SHP77 treated with DMSO at 0.1 percent for 48 hours (cell line): ENCODE results near the gene DOLK.

Experiments
- DNase-seq: peaks from one replicate; lab custom pipeline; 2025; lab: John Stamatoyannopoulos, UW

Gene DOLK

DNA sequence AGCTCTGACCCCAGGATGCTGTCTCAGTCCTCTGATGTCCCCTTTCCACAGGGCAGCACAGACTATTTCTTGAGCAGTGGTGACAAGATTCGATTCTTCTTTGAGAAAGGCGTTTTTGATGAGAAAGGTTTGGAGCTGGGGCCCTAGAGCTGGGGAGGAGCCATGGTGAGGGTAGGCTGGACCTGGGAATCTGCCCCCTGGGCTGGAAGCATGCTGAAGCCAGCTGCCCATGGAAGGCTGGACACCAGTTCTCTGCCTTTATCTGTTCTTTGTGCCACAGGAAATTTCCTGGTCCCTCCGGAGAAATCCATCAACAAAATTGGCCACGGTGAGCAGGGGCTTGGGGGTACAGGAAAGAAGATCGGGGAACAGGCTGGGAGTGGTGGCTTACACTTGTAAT, 13.7 kb downstream of the DOLK start:
- DNase-seq, result no peak

DNA sequence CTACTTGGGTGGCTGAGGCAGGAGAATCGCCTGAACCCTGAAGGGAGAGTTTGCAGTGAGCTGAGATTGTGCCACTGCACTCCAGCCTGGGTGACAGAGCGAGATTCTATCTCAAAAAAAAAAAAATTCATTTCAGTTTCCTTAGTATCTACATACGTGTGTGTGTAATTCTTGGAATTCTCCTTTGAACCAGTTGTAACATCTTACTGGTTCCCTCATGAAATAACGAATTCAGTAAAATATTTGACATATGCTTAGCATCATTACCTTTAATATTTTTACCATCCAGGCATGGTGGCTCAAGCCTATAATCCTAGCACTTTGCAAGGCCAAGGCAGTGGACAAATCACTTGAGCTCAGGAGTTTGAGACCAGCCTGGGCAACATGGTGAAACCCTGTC, 17.8 kb downstream of the DOLK start:
- DNase-seq, result no peak

- DNase-seq, result no peak
Measured at GRCh38 chr9:128928624-128929023, 18.8 kb downstream of the DOLK start.

- DNase-seq, result no peak
Measured at GRCh38 chr9:128927731-128928411, 19.5 kb downstream of the DOLK start.

GRCh38 chr9:128923493-128923883, 23.9 kb downstream of the DOLK start:
- DNase-seq, result no peak

DNA sequence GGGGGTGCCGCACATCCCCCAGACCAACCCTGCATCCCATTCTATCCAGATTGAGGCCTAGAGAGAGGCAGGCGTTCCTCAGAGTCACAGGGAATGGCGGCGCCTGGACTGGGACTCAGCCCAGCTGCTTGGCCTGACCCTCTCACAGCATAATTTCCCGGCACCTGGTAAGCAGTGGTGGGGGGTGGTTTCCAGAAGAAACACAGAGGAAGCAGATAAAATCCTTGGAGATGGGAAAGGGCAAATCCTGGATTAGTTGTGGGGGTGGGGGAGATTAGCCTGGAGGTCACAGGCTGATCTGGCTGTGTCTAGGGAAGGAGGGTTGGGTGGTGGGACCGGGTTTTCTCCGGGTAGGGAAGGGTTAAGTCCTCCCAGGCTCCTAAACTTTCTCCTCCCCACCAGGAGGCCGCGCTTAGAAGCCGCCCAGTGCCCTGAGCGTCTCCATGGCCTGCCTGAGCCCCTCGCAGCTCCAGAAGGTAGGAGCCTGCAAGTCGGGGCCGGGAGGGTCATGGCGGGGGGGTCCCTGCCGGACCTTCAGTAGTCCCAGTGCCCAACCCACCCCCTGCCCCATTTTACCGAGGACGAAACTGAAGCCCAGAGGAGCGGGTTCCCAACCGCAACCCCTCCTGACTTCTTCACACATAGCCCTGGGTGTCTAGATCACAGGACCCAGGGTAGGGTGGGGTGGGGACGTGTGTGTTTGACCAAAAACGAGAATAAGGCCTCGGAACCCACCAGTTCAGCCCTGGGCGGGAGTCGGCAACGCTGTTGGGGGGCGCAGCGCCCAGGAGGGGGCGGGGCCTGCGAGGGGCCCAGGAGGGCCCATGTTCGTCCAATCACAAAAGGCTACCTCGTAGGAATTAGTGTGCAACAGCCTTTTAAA, 25.3 kb downstream of the DOLK start:
- DNase-seq, result peak; percentile 16

DNA sequence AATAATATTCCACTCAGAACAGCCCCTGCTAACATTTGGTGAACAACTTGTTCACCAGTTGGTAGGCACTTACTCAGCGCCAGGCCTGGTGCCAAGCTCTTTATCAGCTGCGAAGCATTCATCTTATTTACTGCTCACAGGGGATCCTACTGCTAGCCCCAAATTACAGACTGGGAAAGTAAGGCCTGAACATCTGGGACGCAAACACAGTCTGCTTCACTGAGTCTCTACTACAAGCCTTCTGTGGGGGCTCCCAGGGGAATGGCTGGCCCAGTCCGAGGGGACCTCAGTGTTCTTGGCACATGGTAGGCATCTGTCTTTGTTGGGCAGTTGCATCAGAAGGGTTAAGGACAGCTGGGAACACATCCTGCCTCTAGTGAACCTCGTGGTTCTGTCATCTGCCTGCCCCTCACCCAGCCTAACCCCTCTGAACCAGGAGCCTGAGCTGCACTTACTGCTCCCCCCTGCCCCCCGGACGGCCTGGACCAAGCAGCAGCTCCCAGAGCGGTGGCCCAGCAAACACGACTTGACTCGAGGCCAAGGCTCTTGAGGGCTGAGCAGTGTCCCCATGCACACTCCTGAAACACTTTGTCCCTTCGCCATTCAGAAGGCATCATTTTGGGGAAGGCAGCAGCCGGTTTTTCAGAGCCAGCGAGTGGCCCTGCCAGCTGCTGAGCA, 26.9 kb downstream of the DOLK start, which contains the start of gene PHYHD1:
Gene PHYHD1, plus strand, starts transcription at position 602 of the 678 bp plus-strand sequence. CDS start 1,342 bp downstream, outside the sequence.
- DNase-seq, result peak; percentile 67

DNA sequence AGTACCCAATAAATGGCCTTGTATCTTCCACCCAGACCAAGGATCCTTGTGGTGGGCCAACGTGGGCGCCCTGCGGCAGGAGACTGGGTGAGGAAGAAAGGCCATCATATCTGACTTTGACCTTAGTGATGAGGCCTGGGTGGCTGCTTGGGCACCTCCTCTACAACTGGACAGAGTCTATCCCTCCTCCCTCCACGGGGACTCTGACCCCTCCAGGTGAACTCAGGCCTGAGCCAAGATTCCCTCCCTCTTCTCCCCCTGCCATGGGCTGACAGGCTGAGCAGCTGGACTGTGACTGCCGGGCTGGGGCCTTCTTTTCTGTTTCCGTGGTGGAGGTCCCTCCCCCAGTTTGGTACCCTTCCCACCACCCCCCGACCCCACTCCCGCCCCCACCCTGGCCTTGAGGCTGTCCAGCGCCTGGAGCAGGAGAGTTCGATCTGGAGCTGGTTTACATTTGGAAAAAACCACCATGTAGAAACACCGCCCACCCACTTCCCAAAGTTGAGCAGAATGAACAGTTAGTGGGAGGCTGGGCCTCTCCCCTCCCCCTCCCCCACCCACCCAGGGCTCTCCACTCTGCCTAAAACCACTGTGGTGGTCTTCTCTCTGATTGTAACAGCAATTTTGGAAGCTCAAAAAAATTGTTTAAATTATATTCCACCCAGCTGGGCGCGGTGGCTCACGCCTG, 27.9 kb downstream of the DOLK start:
- DNase-seq, result no peak

- DNase-seq, result no peak
Measured at GRCh38 chr9:128918921-128919320, 28.5 kb downstream of the DOLK start.

DNA sequence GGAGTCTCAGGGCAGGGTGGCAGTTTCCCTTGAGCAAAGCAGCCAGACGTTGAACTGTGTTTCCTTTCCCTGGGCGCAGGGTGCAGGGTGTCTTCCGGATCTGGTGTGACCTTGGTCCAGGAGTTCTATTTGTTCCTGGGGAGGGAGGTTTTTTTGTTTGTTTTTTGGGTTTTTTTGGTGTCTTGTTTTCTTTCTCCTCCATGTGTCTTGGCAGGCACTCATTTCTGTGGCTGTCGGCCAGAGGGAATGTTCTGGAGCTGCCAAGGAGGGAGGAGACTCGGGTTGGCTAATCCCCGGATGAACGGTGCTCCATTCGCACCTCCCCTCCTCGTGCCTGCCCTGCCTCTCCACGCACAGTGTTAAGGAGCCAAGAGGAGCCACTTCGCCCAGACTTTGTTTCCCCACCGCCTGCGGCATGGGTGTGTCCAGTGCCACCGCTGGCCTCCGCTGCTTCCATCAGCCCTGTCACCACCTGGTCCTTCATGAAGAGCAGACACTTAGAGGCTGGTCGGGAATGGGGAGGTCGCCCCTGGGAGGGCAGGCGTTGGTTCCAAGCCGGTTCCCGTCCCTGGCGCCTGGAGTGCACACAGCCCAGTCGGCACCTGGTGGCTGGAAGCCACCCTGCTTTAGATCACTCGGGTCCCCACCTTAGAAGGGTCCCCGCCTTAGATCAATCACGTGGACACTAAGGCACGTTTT, 30.1 kb downstream of the DOLK start:
- no peak for DNase-seq

GRCh38 chr9:128916745-128917144, 30.7 kb downstream of the DOLK start:
- no peak for DNase-seq

- no peak for DNase-seq
Measured at GRCh38 chr9:128916204-128916603, 31.2 kb downstream of the DOLK start.

DNA sequence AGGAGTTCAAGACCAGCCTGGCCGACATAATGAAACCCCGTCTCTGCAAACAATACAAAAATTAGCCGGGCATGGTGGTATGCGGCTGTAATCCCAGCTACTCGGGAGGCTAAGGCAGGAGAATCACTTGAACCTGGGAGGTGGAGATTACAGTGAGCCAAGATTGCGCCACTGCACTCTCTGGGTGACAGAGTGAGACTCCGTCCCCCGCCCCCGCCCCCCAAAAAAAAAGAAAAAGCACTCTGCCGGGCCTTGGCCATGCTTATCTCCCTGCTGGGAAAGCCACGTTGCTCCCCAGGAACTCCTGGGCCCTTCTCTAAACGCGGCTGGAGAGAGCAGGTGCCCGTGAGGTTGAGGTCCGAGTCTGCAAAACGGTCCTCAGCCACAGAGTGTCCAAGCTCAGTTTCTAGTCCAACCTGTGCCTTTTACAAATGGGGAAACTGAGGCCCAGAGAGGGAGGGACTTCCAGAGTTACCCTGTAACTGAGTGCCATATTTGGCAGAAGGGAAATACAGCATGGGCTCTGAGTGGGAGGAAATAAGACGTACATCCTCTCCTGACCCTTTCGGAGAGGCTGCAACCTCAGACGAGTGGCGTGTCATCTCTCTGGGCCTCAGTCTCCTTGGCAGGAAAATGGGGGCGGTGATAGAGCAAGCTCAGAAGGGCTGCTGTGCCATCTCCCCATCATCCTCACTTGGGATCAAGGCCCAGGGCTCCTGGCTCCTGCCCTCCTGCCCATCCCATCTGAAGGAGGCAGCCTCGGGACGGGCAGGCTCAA, 33.2 kb downstream of the DOLK start:
- DNase-seq, result no peak

- DNase-seq, result no peak
Measured at GRCh38 chr9:128913048-128913900, 34.1 kb downstream of the DOLK start.

DNA sequence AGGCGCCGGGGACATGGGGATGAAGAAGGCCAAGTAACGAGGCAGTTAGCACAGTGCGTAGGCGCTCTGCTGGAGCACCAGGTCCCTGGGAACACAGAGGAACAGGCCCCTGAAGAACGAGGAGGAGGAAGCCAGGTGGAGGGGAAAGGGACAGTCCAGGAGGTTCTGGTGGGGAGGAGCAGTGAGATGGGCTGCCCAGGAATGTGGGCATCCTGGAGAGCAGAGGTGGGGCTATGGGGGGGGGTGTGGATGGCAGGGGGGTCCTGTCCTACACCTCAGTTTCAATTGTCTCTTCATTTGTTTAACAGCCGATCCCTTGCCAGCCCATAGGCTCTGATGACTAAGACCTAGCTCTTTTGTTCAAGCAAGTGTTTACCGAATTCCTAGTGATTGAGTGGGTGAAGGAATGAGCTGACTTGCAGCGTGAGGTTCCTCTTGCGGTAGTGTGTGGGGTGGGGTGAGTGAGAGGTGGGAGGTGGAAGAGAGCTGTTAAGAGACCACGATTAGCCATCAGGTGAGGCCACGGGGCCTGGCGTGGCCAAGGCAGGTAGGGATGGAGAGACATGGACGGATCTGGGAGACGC, 35.0 kb downstream of the DOLK start:
- no peak for DNase-seq

DNA sequence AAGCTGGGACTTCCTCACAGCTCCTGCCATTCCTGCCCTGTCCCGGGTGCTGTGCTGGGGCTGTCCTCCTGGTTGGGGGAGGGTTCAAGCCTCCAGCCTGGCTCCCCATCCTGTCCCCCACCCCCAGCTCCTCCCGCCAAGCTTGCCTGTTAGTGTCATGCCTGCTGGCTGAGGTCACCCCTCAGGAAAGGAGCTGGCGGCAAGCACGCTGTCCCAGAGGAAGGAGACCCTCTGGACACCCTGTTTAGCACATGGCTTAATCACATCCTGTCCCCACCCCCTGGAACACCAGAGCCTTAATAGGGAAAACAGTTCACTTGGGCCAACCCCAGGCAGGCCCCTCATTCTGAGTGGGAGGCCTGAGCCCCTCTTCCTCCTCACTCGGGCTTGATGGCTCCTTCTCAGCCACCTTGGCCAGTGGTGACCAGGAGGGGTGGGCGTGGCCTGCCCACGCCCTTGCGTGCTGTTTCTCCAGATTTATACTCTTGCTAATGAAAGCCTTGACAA, 35.8 kb downstream of the DOLK start:
- DNase-seq, result no peak

DNA sequence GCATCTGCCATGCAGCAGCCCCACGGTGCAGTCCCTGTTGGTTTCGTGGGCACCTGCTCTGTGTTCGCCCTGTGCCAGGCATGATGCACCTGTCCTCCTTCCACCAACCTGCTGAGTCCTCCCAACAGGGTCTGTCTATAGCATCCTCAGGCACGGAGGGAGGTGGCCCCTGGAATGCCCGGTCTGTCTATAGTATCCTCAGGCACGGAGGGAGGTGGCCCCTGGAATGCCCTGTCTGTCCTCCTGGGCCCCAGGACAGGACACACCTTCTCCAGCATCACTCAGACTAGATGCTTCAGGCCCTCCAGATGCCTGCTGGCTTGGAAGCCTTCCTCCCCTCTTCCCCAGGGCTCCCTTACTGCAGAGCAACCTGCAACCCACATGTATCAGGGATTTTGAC, 36.5 kb downstream of the DOLK start:
- no peak for DNase-seq

- no peak for DNase-seq
Measured at GRCh38 chr9:128909859-128910258, 37.5 kb downstream of the DOLK start.

DNA sequence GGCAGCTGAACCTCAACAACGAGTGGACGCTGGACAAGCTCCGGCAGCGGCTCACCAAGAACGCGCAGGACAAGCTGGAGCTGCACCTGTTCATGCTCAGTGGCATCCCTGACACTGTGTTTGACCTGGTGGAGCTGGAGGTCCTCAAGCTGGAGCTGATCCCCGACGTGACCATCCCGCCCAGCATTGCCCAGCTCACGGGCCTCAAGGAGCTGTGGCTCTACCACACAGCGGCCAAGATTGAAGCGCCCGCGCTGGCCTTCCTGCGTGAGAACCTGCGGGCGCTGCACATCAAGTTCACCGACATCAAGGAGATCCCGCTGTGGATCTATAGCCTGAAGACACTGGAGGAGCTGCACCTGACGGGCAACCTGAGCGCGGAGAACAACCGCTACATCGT, 39.0 kb downstream of the DOLK start:
- DNase-seq, result no peak
